ENCODE measurements around the gene TMEM221. TPM values are rescaled to one million over a fixed set of nuclear protein-coding genes. Genes with fewer than 3 reads are reported as not detected.
A peak's percentile ranks its signal among the peaks of the same experiment; 100 is the strongest.

Gene TMEM221
- total and polyA plus RNA-seq, 9 of the 15 experiments (the other 6 are each of a cell fraction or from before 2014, with no cell fraction given) = 0.06 to 0.35 TPM; not detected in 7

DNA sequence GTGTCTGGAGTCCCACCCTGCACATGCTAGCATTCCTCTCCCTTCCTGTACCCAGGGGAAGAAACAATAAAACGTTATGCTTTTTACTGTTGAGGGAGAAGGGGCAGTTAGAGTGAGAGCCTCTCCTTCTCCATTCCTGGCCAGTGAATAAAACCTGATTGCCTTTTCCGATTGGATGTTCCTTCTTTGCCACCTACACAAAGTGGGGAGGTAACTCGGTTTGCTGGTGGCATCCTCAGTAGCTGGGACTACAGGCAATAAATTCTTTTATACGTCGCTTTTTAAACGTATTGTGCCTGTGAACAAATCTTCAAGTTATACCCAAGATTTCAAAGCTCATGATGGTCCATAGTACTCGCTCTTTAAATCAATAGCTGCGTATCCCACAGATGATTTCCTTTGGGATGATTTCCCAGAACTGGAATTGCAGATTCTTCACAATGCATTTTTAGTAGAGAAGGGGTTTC, 29.3 kb downstream of the TMEM221 start:
- FAIRE-seq = no peak
- Histone ChIP-seq H4K20me1 (replicated peaks; ENCODE audit: control insufficient read depth, insufficient read depth, low read length) (no peaks in the 10 kb centered on the region), H3K27ac (ENCODE audit: extremely low read depth, low read depth, low read length) (peak overlapping the region; percentile 72), H3K79me2 (ENCODE audit: control insufficient read depth, insufficient read depth, low read length) (peaks cover 6% of the 10 kb centered on the region; the same call in 2 of the 3 replicates), H3K27me3 (ENCODE audit: control insufficient read depth in 2 of 2, insufficient read depth in 2 of 2, low read length in 2 of 2) (no peaks in the 10 kb centered on the region), H3K36me3 (ENCODE audit: control insufficient read depth, insufficient read depth, low read length) (peaks cover 10% of the 10 kb centered on the region; the same call in 1 of the 3 replicates), H2AFZ (ENCODE audit: low read depth, low read length) (peak overlapping the region; percentile 84), H3K4me1 (replicated peaks in 1 of 2; ENCODE audit: control insufficient read depth in 2 of 2, insufficient read depth in 2 of 2, low read length in 2 of 2) (peaks cover 7 to 20% of the 10 kb centered on the region in 2 experiments; a peak in 3 of 5 replicates), H3K9ac (ENCODE audit: insufficient read depth in 1 of 2, low read depth in 2 of 2, low read length in 2 of 2) (peak overlapping the region; percentile 74 to 88), H3K4me3 (peak overlapping the region; percentile 47), H3K9me1 (ENCODE audit: control insufficient read depth, insufficient read depth, low read length) (no peaks in the 10 kb centered on the region), H3K9me3 (replicated peaks; ENCODE audit: control insufficient read depth, insufficient read depth, low read depth, low read length) (no peaks in the 10 kb centered on the region), H3K4me2 (ENCODE audit: insufficient read depth, low read length) (peak overlapping the region; percentile 83)
- ChIA-PET CTCF (ENCODE audit: low intra/inter-chr PET ratio) (interaction anchor here (0.6 kb wide), 1 partner anchor 93 kb away, joined by 3 read pairs; no protein-coding TSS in a partner anchor), POLR2A (interaction anchor here (0.6 to 2.1 kb wide), 14 partner anchors 9 to 441 kb away, joined by 3 to 20 read pairs (median 3); partner anchors contain the start of genes BST2, PGLS and TMEM221)
- ATAC-seq = no peak; the same call in 2 of the 3 replicates
- DNase-seq (ENCODE audit: extremely low read depth in 1 of 4, low spot score in 3 of 4) = peak in 1 of 4 experiments; percentile 30
- WGBS (ENCODE audit: insufficient coverage, low coverage, missing lambda C conversion rate) = 2% methylated on average over 8 of the region's 8 CpGs
- intact Hi-C loops (cut with micrococcal nuclease) (loop anchor here (1.0 to 2.0 kb wide), 2 partner anchors 14 to 24 kb away; partner anchors contain the start of genes BST2 and CCDC194), in situ Hi-C loops (cut with MboI) (no loop called here)
- BruUV-seq (replicated peaks) = TSS peak; percentile 99
- TF ChIP-seq HDAC2 (IDR thresholded peaks at IDR 0.05) (0 out of 2 replicates have a peak, but pooled peaks have one; percentile 54), HDAC1 (IDR thresholded peaks at IDR 0.05) (0 out of 4 replicates have a peak, but pooled peaks of 1 of the 2 experiments have one; percentile 16), TAF15 (IDR thresholded peaks at IDR 0.05; ENCODE audit: low read depth, low read length) (no peak), ARNT (IDR thresholded peaks at IDR 0.05) (0 out of 4 replicates have a peak, but pooled peaks of 1 of the 2 experiments have one; percentile 86), SAP30 (IDR thresholded peaks at IDR 0.05; ENCODE audit: borderline replicate concordance, insufficient read depth, low read depth, low read length, poor library complexity, severe bottlenecking) (peak; percentile 40), CHCHD3 (CRISPR knock-in tag; IDR thresholded peaks at IDR 0.05) (no peak), PML (IDR thresholded peaks at IDR 0.05; ENCODE audit: low read length) (0 out of 2 replicates have a peak, but pooled peaks have one; percentile 22), SAFB (IDR thresholded peaks at IDR 0.05; ENCODE audit: borderline replicate concordance, low read depth, low read length) (no peak), GATAD2A (IDR thresholded peaks at IDR 0.05) (0 out of 2 replicates have a peak, but pooled peaks have one; percentile 55), GTF3C2 (IDR thresholded peaks at IDR 0.05; ENCODE audit: borderline replicate concordance, extremely low read depth, insufficient read length) (peak; percentile 79), POLR2H (tag; IDR thresholded peaks at IDR 0.05; ENCODE audit: low read depth) (peak; percentile 82; the same call in 1 of the 2 replicates), ARID1B (IDR thresholded peaks at IDR 0.05) (0 out of 2 replicates have a peak, but pooled peaks have one; percentile 12), RAD21 (CRISPR knock-in tag; conservative IDR thresholded peaks at IDR 0.05 in 1 of 2, IDR thresholded peaks at IDR 0.05 in 1 of 2) (0 out of 4 replicates have a peak, but pooled peaks of 1 of the 2 experiments have one; percentile 4), SMARCA4 (IDR thresholded peaks at IDR 0.05) (peak; percentile 43; the same call in 1 of the 2 replicates), CTBP1 (IDR thresholded peaks at IDR 0.05; ENCODE audit: borderline replicate concordance) (0 out of 2 replicates have a peak, but pooled peaks have one; percentile 8), BCOR (IDR thresholded peaks at IDR 0.05) (0 out of 2 replicates have a peak, but pooled peaks have one; percentile 66)

Data from K562 (cell line).